Measurements from ENCODE around the gene CSAG2.
"Not testable (repeated sequence)": the region's sequence is repeated elsewhere in the genome, so short reads cannot be mapped to it uniquely, and the experiment has no call there.

The CSAG2 gene

GRCh38 chrX:152736528-152736927 is 27.5 kb upstream of the CSAG2 start:
- not testable (repeated sequence) for H4K8ac ChIP-seq (ENCODE audit: low read depth, low read length); H2BK5ac ChIP-seq (ENCODE audit: low read depth, low read length, poor library complexity); H3K27me3 ChIP-seq (ENCODE audit: insufficient read depth, low read length); H2AFZ ChIP-seq (ENCODE audit: insufficient read depth, low read length, poor library complexity); H3K9me3 ChIP-seq (ENCODE audit: insufficient read depth, low read depth, low read length); H3K36me3 ChIP-seq (ENCODE audit: control insufficient read depth in 1 of 2, insufficient read depth in 2 of 2, low read length in 2 of 2); H4K12ac ChIP-seq (ENCODE audit: low read depth, low read length); H3K4me2 ChIP-seq (ENCODE audit: low read length); H3K18ac ChIP-seq (ENCODE audit: low read length); H4K91ac ChIP-seq (ENCODE audit: low read depth, low read length); H3K79me1 ChIP-seq (ENCODE audit: low read length); H3K27ac ChIP-seq (ENCODE audit: low read depth, low read length); H2BK120ac ChIP-seq (ENCODE audit: insufficient read depth, low read length, poor library complexity); H2BK12ac ChIP-seq (ENCODE audit: low read length); H3K23ac ChIP-seq (ENCODE audit: low read length); H3K4ac ChIP-seq (ENCODE audit: low read depth, low read length); DNase-seq; H3K14ac ChIP-seq (ENCODE audit: low read length); H3K4me3 ChIP-seq (ENCODE audit: low read depth, low read length); H3K9ac ChIP-seq (ENCODE audit: low read length); H2AK5ac ChIP-seq (ENCODE audit: low read length); H3K4me1 ChIP-seq (ENCODE audit: control insufficient read depth in 1 of 2, insufficient read depth in 2 of 2, low read length in 2 of 2); H3K79me2 ChIP-seq (ENCODE audit: control insufficient read depth, insufficient read depth, low read length, poor library complexity)
- WGBS (ENCODE audit: extremely low coverage, insufficient coverage, insufficient read length): no CpG with 5 or more reads among the region's 12 CpGs

GRCh38 chrX:152735860-152736511 is 26.9 kb upstream of the CSAG2 start:
- H2BK12ac ChIP-seq (ENCODE audit: low read length): no peak overlapping the region
- H3K4me1 ChIP-seq (ENCODE audit: control insufficient read depth in 1 of 2, insufficient read depth in 2 of 2, low read length in 2 of 2): no peaks in the 10 kb centered on the region
- H2BK5ac ChIP-seq (ENCODE audit: low read depth, low read length, poor library complexity): no peak overlapping the region
- no peak overlapping the region for H4K8ac ChIP-seq (ENCODE audit: low read depth, low read length)
- no peaks in the 10 kb centered on the region for H3K9me3 ChIP-seq (ENCODE audit: insufficient read depth, low read depth, low read length)
- no peaks in the 10 kb centered on the region for H3K36me3 ChIP-seq (ENCODE audit: control insufficient read depth in 1 of 2, insufficient read depth in 2 of 2, low read length in 2 of 2)
- H3K27ac ChIP-seq (ENCODE audit: low read depth, low read length): no peak overlapping the region
- H3K9ac ChIP-seq (ENCODE audit: low read length): no peak overlapping the region
- no peaks in the 10 kb centered on the region for H3K27me3 ChIP-seq (ENCODE audit: insufficient read depth, low read length)
- no peak overlapping the region for H3K14ac ChIP-seq (ENCODE audit: low read length)
- H3K79me1 ChIP-seq (ENCODE audit: low read length): no peaks in the 10 kb centered on the region
- no CpG with 5 or more reads among the region's 12 CpGs for WGBS (ENCODE audit: extremely low coverage, insufficient coverage, insufficient read length)
- no peak overlapping the region for H4K12ac ChIP-seq (ENCODE audit: low read depth, low read length)
- no peak overlapping the region for H2AFZ ChIP-seq (ENCODE audit: insufficient read depth, low read length, poor library complexity)
- H3K79me2 ChIP-seq (ENCODE audit: control insufficient read depth, insufficient read depth, low read length, poor library complexity): no peaks in the 10 kb centered on the region
- H3K4me2 ChIP-seq (ENCODE audit: low read length): no peak overlapping the region
- DNase-seq: no peak
- no peak overlapping the region for H3K4me3 ChIP-seq (ENCODE audit: low read depth, low read length)
- H2BK120ac ChIP-seq (ENCODE audit: insufficient read depth, low read length, poor library complexity): no peak overlapping the region
- no peak overlapping the region for H3K18ac ChIP-seq (ENCODE audit: low read length)
- no peak overlapping the region for H2AK5ac ChIP-seq (ENCODE audit: low read length)
- H3K23ac ChIP-seq (ENCODE audit: low read length): no peak overlapping the region
- no peak overlapping the region for H3K4ac ChIP-seq (ENCODE audit: low read depth, low read length)
- no peak overlapping the region for H4K91ac ChIP-seq (ENCODE audit: low read depth, low read length)

- Histone ChIP-seq H3K79me2 (ENCODE audit: control insufficient read depth, insufficient read depth, low read length, poor library complexity) (no peaks in the 10 kb centered on the region), H4K8ac (ENCODE audit: low read depth, low read length) (no peak overlapping the region), H3K79me1 (ENCODE audit: low read length) (no peaks in the 10 kb centered on the region), H3K23ac (ENCODE audit: low read length) (no peak overlapping the region), H3K18ac (ENCODE audit: low read length) (no peak overlapping the region), H4K12ac (ENCODE audit: low read depth, low read length) (no peak overlapping the region), H3K27ac (ENCODE audit: low read depth, low read length) (no peak overlapping the region), H3K4me1 (ENCODE audit: control insufficient read depth in 1 of 2, insufficient read depth in 2 of 2, low read length in 2 of 2) (no peaks in the 10 kb centered on the region), H3K4me3 (ENCODE audit: low read depth, low read length) (no peak overlapping the region), H3K4me2 (ENCODE audit: low read length) (no peak overlapping the region), H2BK12ac (ENCODE audit: low read length) (no peak overlapping the region), H3K9me3 (ENCODE audit: insufficient read depth, low read depth, low read length) (no peaks in the 10 kb centered on the region), H2BK120ac (ENCODE audit: insufficient read depth, low read length, poor library complexity) (no peak overlapping the region), H4K91ac (ENCODE audit: low read depth, low read length) (no peak overlapping the region), H3K27me3 (ENCODE audit: insufficient read depth, low read length) (no peaks in the 10 kb centered on the region), H3K14ac (ENCODE audit: low read length) (no peak overlapping the region), H2AK5ac (ENCODE audit: low read length) (no peak overlapping the region), H3K9ac (ENCODE audit: low read length) (no peak overlapping the region), H2AFZ (ENCODE audit: insufficient read depth, low read length, poor library complexity) (no peak overlapping the region), H2BK5ac (ENCODE audit: low read depth, low read length, poor library complexity) (no peak overlapping the region), H3K4ac (ENCODE audit: low read depth, low read length) (no peak overlapping the region), H3K36me3 (ENCODE audit: control insufficient read depth in 1 of 2, insufficient read depth in 2 of 2, low read length in 2 of 2) (no peaks in the 10 kb centered on the region)
- no CpG with 5 or more reads among the region's 2 CpGs for WGBS (ENCODE audit: extremely low coverage, insufficient coverage, insufficient read length)
- no peak for DNase-seq
Measured at GRCh38 chrX:152735101-152735500, 26.0 kb upstream of the CSAG2 start.

- H3K4me1 ChIP-seq (ENCODE audit: control insufficient read depth in 1 of 2, insufficient read depth in 2 of 2, low read length in 2 of 2); H2BK12ac ChIP-seq (ENCODE audit: low read length); H3K27me3 ChIP-seq (ENCODE audit: insufficient read depth, low read length); H2AK5ac ChIP-seq (ENCODE audit: low read length); H3K27ac ChIP-seq (ENCODE audit: low read depth, low read length); H3K14ac ChIP-seq (ENCODE audit: low read length); H3K4me3 ChIP-seq (ENCODE audit: low read depth, low read length); H3K36me3 ChIP-seq (ENCODE audit: control insufficient read depth in 1 of 2, insufficient read depth in 2 of 2, low read length in 2 of 2); H3K79me1 ChIP-seq (ENCODE audit: low read length); H3K79me2 ChIP-seq (ENCODE audit: control insufficient read depth, insufficient read depth, low read length, poor library complexity); H3K4ac ChIP-seq (ENCODE audit: low read depth, low read length); H4K91ac ChIP-seq (ENCODE audit: low read depth, low read length); H4K12ac ChIP-seq (ENCODE audit: low read depth, low read length); H2AFZ ChIP-seq (ENCODE audit: insufficient read depth, low read length, poor library complexity); H3K4me2 ChIP-seq (ENCODE audit: low read length); H2BK5ac ChIP-seq (ENCODE audit: low read depth, low read length, poor library complexity); H3K9ac ChIP-seq (ENCODE audit: low read length); H4K8ac ChIP-seq (ENCODE audit: low read depth, low read length); H3K23ac ChIP-seq (ENCODE audit: low read length); H3K18ac ChIP-seq (ENCODE audit: low read length); H3K9me3 ChIP-seq (ENCODE audit: insufficient read depth, low read depth, low read length); DNase-seq; H2BK120ac ChIP-seq (ENCODE audit: insufficient read depth, low read length, poor library complexity): not testable (repeated sequence)
- WGBS (ENCODE audit: extremely low coverage, insufficient coverage, insufficient read length): 100% methylated on average over 1 of the region's 22 CpGs
Measured at GRCh38 chrX:152734143-152734858, 25.2 kb upstream of the CSAG2 start.
